Thoracic aorta endothelial cell (primary cell): ENCODE data around the gene ATP1A3. TPM values are rescaled to one million over a fixed set of nuclear protein-coding genes. Genes with fewer than 3 reads are reported as not detected.

ENCODE experiments used
- total RNA-seq: library from RNA; depleted of rRNA; stranded (reverse); fragments of >200 nt; gene quantifications from 2 replicates; pipeline ENCODE4 v1.2.3, GENCODE V29; 2012

Gene ATP1A3
- total RNA-seq, result 0.07 and 0.13 TPM in 2 replicates

GRCh38 chr19:41993612-41994483 lies at the start of gene ATP1A3:
TSS of gene ATP1A3 (minus strand) at chr19:41994230. CDS start at chr19:41994076, 154 bp downstream.

GRCh38 chr19:41959056-41960053 lies 34.7 kb downstream of the ATP1A3 start, which contains the start of gene RABAC1:
TSS of gene RABAC1 (minus strand) at chr19:41959321. CDS start at chr19:41959292, 29 bp downstream.

GRCh38 chr19:41928221-41928683 lies 65.8 kb downstream of the ATP1A3 start, which contains the start of gene ERFL:
TSS of gene ERFL (minus strand) at chr19:41928449. CDS start at chr19:41912919, 15,530 bp downstream.

Other genes starting within 250 kb of the ATP1A3 start
- gene CEACAM6, start 238.7 kb downstream of the ATP1A3 start, total RNA-seq, result not detected in 2 replicates
- not detected in 2 replicates for gene CEACAM3, start 197.6 kb downstream of the ATP1A3 start, total RNA-seq
- not detected in 2 replicates for gene LYPD4, start 149.5 kb downstream of the ATP1A3 start, total RNA-seq
- not detected in 2 replicates for gene DMRTC2, start 149.2 kb downstream of the ATP1A3 start, total RNA-seq
- 922 and 1,155 TPM in 2 replicates for gene RPS19, start 134.0 kb downstream of the ATP1A3 start, total RNA-seq
- gene CD79A, start 117.0 kb downstream of the ATP1A3 start, total RNA-seq, result 0.13 TPM in 1 of 2 replicates, not detected in the other
- gene ARHGEF1, start 111.0 kb downstream of the ATP1A3 start, total RNA-seq, result 51.7 and 62.0 TPM in 2 replicates
- not detected in 2 replicates for gene ERFL, start 65.8 kb downstream of the ATP1A3 start, total RNA-seq
- gene RABAC1, start 34.9 kb downstream of the ATP1A3 start, total RNA-seq, result 67.9 and 89.9 TPM in 2 replicates
- 0.27 and 5.8 TPM in 2 replicates for gene GRIK5, start 76.0 kb upstream of the ATP1A3 start, total RNA-seq
- gene ZNF574, start 81.9 kb upstream of the ATP1A3 start, total RNA-seq, result 11.0 and 14.8 TPM in 2 replicates
- 0.40 and 1.1 TPM in 2 replicates for gene POU2F2, start 138.2 kb upstream of the ATP1A3 start, total RNA-seq
- 9.0 and 16.9 TPM in 2 replicates for gene DEDD2, start 223.4 kb upstream of the ATP1A3 start, total RNA-seq
- 9.0 and 11.1 TPM in 2 replicates for gene ZNF526, start 226.1 kb upstream of the ATP1A3 start, total RNA-seq
- 22.3 and 30.4 TPM in 2 replicates for gene GSK3A, start 248.4 kb upstream of the ATP1A3 start, total RNA-seq